Endothelial cell (in vitro differentiated cells): ENCODE measurements around the gene ANKS1A. TPM values are rescaled to one million over a fixed set of nuclear protein-coding genes. Genes with fewer than 3 reads are reported as not detected.

Source experiments
- DNase-seq: peaks from one replicate; pipeline ENCODE4 v3.0.0; 2021; ENCODE audit warnings: low spot score
- H3K27ac Mint-ChIP-seq: one replicate; pipeline ENCODE4 v1.8.0; 2021; ENCODE audit warnings: mixed read lengths, inconsistent platforms; ENCODE audit not compliant: unreplicated experiment
- H3K27me3 Mint-ChIP-seq: one replicate; pipeline ENCODE4 v1.8.0; 2021; ENCODE audit warnings: mild to moderate bottlenecking, moderate library complexity, mixed read lengths, inconsistent platforms; ENCODE audit not compliant: unreplicated experiment
- H3K36me3 Mint-ChIP-seq: one replicate; pipeline ENCODE4 v1.8.0; 2021; ENCODE audit warnings: mild to moderate bottlenecking, low read depth, mixed read lengths, inconsistent platforms; ENCODE audit not compliant: unreplicated experiment
- H3K4me1 Mint-ChIP-seq: one replicate; pipeline ENCODE4 v1.8.0; 2021; ENCODE audit warnings: mild to moderate bottlenecking, mixed read lengths, inconsistent platforms; ENCODE audit not compliant: unreplicated experiment
- H3K4me3 Mint-ChIP-seq: one replicate; pipeline ENCODE4 v1.8.0; 2021; ENCODE audit warnings: mild to moderate bottlenecking, mixed read lengths, inconsistent platforms; ENCODE audit not compliant: unreplicated experiment
- H3K9me3 Mint-ChIP-seq: one replicate; pipeline ENCODE4 v1.8.0; 2021; ENCODE audit warnings: mixed read lengths, inconsistent platforms; ENCODE audit not compliant: unreplicated experiment
- total RNA-seq: library from RNA; stranded (reverse); fragmentation: NEBNext Ultra II Directional; extraction: Animal tissue kit (Norgen Biotek cat#: 25700); gene quantifications from one replicate; pipeline ENCODE4 v1.2.1, GENCODE V29; 2021; ENCODE audit not compliant: unreplicated experiment
- TF ChIP-seq, protein P1 (sequence below): fragments of 200-600 bp; sonication (generic); IDR thresholded peaks from one replicate; pipeline ENCODE4 v1.5.0; 2021; ENCODE audit warnings: antibody characterized with exemption; ENCODE audit not compliant: unreplicated experiment

Gene ANKS1A
- total RNA-seq, 1 donor from 2014 or later, result 20.1 TPM

DNA sequence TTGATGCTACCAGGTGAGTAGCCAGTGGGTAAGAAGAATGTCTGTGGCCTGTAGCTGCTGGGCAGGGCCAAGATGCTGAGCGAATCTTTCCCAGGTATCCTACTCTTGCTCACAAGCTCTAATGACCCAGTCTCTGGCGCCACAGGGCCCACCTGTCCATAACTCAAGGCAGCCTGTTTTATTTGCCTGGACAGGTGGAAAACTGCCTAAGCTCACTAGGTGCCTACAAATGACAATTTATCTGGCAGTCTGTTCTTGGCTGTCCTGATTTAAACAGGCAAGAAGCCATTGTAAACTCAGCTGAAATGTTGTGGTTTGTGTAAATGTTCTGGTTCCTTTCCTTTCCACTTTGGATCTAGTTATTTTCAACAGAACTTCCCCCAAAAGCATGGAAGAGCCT, 138.8 kb downstream of the ANKS1A start:
- H3K4me1 Mint-ChIP-seq, result peaks cover 23% of the 10 kb centered on the region

DNA sequence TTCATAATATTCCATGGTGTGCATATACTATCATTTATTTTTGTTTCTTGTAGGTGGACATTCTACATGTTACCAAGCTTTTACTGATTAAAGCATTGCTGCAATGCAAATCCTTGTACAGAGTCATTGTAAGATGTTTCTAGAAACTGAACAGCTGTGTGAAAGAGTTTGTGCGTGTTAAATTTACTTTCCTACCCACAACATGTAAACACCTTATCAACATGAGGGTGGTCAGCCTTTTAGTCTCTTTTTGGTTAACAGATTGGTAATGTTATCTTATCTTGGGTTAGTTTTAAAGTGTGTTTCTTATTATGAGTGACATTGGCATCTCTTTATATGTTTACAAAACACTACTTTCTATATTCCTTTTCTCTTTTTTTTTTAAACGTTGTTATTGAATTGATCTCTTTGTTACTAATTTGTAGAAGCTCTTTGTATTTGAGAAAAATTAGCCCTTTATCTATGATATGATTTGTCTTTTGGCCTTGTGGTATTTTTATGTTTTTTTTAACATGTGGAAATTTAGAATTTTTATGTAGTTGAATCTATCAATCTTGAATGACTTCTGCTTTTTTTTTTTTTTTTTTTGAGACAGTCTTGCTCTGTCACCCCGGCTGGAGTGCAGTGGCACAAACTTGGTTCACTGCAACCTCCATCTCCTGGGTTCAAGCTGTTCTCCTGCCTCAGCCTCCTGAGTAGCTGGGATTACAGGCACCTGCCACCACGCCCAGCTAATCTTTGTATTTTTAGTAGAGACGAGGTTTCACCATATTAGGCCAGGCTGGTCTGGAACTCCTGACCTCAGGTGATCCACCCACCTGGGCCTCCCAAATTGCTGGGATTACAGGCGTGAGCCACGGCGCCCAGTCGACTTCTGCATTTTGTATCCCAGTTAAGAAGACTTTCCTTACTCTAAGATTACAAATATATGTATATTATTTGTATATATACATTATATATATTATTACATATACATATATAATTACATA, 140.0 kb downstream of the ANKS1A start:
- Mint-ChIP-seq H3K4me1 (peaks cover 14% of the 10 kb centered on the region), H3K27ac (no peak overlapping the region), H3K36me3 (no peaks in the 10 kb centered on the region), H3K27me3 (peaks cover under 1% of the 10 kb centered on the region), H3K4me3 (no peak overlapping the region), H3K9me3 (no peaks in the 10 kb centered on the region)
- no peak for DNase-seq
- TF ChIP-seq, protein P1, sequence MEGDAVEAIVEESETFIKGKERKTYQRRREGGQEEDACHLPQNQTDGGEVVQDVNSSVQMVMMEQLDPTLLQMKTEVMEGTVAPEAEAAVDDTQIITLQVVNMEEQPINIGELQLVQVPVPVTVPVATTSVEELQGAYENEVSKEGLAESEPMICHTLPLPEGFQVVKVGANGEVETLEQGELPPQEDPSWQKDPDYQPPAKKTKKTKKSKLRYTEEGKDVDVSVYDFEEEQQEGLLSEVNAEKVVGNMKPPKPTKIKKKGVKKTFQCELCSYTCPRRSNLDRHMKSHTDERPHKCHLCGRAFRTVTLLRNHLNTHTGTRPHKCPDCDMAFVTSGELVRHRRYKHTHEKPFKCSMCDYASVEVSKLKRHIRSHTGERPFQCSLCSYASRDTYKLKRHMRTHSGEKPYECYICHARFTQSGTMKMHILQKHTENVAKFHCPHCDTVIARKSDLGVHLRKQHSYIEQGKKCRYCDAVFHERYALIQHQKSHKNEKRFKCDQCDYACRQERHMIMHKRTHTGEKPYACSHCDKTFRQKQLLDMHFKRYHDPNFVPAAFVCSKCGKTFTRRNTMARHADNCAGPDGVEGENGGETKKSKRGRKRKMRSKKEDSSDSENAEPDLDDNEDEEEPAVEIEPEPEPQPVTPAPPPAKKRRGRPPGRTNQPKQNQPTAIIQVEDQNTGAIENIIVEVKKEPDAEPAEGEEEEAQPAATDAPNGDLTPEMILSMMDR, result no peak

More for the DNA sequence above, 138.8 kb downstream of the ANKS1A start:
- Mint-ChIP-seq H3K9me3 (no peaks in the 10 kb centered on the region), H3K4me3 (no peak overlapping the region), H3K27ac (no peak overlapping the region), H3K36me3 (no peaks in the 10 kb centered on the region), H3K27me3 (peaks cover 2% of the 10 kb centered on the region)
- DNase-seq, result no peak
- TF ChIP-seq, protein P1, result no peak

DNA sequence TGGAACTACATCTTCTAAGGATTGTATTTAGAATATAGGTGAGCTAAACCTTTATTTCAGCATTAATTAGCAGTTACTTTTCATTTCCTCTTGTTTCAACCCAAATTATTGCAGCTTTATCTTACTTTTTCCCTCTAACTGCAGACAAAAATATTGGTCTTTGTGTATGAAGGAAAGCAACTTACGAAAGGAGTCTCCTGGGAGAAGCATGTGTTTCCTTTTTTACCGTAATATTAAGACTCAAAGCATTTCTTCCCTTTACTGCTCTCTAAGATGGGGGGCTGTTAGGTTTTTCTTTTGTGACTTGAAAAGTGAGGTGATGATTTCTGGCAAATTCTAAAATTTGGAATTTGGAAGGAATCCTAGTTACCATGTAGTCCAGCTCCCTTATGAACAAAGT, 141.0 kb downstream of the ANKS1A start:
- Mint-ChIP-seq H3K36me3 (no peaks in the 10 kb centered on the region), H3K4me3 (no peak overlapping the region), H3K9me3 (no peaks in the 10 kb centered on the region), H3K27me3 (no peaks in the 10 kb centered on the region), H3K27ac (no peak overlapping the region), H3K4me1 (peaks cover 10% of the 10 kb centered on the region)
- no peak for DNase-seq
- TF ChIP-seq, protein P1, result no peak

DNA sequence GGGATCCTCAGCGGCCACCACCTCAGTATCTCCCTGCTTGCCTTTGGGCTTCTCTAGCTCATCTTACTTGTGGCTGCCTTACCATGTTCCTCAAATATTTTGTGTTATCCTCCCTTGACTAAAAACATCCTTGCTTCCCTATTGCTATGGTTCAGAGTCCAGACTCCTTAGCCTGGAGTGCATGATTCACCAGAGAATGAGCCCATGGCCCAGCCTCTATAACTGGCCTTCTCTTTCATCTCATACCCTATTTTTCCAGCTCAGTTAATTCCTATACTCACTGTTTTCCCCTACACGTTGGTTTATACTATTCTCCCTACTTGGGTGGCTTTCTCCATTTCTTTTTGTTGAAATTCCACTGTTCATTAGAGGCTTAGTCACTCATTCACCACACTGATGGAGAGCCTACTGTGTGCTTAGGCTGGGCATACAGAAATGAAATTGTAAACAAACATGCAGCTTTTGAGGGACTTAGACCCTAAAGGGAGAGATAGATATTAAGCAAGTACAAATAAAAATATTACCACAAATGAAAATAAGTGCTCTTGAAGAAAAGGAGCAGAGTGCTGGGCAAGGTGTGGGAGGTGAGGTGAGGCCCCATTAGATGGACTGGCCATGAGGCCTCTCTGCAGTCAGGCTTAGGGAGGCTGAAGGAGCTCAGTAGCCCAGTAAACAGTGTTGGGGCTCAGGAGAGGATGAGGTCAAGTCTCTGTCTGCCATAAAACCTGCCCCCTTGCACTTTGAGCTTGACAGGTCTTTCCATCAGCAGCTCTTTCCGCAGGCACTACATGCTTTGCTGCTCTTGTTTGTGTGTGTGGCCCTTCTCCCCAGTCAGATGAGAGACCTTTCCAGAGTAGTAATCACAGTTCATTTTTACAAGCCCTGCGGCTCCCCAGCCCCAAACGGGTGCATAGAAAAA, 142.8 kb downstream of the ANKS1A start:
- no peak overlapping the region for H3K27ac Mint-ChIP-seq
- no peaks in the 10 kb centered on the region for H3K36me3 Mint-ChIP-seq
- H3K4me3 Mint-ChIP-seq, result no peak overlapping the region
- H3K27me3 Mint-ChIP-seq, result peaks cover 2% of the 10 kb centered on the region
- TF ChIP-seq, protein P1, result no peak
- peaks cover 15% of the 10 kb centered on the region for H3K4me1 Mint-ChIP-seq
- DNase-seq, result no peak
- H3K9me3 Mint-ChIP-seq, result no peaks in the 10 kb centered on the region
